HUES64 (cell line): ENCODE results near the gene PLP2.

ENCODE experiments used
- H3K27ac ChIP-seq: 2 replicates; pipeline ENCODE4 v1.7.0; 2013; ENCODE audit warnings: low read depth, low read length, inconsistent platforms
- H3K27me3 ChIP-seq: 2 replicates; pipeline ENCODE4 v1.6.1; 2013; ENCODE audit warnings: mild to moderate bottlenecking, low read length; ENCODE audit not compliant: insufficient read depth
- H3K36me3 ChIP-seq: 2 replicates; pipeline ENCODE4 v1.6.1; 2013; ENCODE audit warnings: mild to moderate bottlenecking, low read length; ENCODE audit not compliant: insufficient read depth
- H3K4me1 ChIP-seq: 2 replicates; pipeline ENCODE4 v1.6.1; 2013; ENCODE audit warnings: mild to moderate bottlenecking, low read length, moderate library complexity; ENCODE audit not compliant: insufficient read depth
- H3K4me3 ChIP-seq: 2 replicates; pipeline ENCODE4 v1.5.1; 2013; ENCODE audit warnings: mild to moderate bottlenecking, low read length, moderate library complexity
- H3K9ac ChIP-seq: 2 replicates; pipeline ENCODE4 v1.6.1; 2013; ENCODE audit warnings: mild to moderate bottlenecking, low read depth, low read length
- H3K9me3 ChIP-seq: 2 replicates; pipeline ENCODE4 v1.6.1; 2013; ENCODE audit warnings: low read depth, low read length; ENCODE audit not compliant: insufficient read depth
- WGBS: fragments of 150-250, 120-280 bp; methylation state at CpG from one replicate; pipeline ENCODE4 v1.1.7; 2013; ENCODE audit warnings: missing lambda C conversion rate; 5-methylcytosine and 5-hydroxymethylcytosine counted together

PLP2 gene

DNA sequence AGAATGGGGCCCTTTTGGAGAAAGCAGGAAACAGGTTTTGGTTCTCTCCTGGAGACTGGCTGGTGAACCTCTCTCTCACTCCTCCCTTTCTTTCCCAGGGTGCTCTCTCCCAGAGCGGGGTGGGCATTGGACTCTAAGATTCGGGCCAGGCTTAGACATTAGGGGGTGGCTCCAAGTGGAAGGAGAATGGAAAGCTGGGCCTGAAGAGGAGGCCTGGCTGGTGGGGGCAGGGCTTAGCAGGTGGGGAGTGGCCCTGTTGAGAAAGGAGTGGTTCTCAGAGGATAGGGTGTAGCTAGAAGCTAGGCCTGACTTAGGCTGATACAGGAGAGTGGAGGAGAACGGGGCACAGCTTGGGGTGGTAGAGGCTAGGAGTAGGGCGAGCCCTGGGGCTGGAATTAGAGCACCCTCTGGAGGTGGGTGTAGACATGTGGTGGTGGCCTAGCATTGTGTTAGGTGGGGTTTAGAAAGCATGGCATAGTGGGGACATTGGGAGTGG is 5.7 kb downstream of the PLP2 start:
- H3K27ac ChIP-seq, result no peak overlapping the region
- H3K4me1 ChIP-seq, result no peaks in the 10 kb centered on the region
- H3K27me3 ChIP-seq, result peaks cover 11% of the 10 kb centered on the region; the same call in 1 of the 2 replicates
- H3K9ac ChIP-seq, result no peak overlapping the region
- 91% methylated on average over 4 of the region's 4 CpGs for WGBS
- no peaks in the 10 kb centered on the region for H3K9me3 ChIP-seq
- peaks cover 17% of the 10 kb centered on the region for H3K36me3 ChIP-seq
- no peak overlapping the region for H3K4me3 ChIP-seq

DNA sequence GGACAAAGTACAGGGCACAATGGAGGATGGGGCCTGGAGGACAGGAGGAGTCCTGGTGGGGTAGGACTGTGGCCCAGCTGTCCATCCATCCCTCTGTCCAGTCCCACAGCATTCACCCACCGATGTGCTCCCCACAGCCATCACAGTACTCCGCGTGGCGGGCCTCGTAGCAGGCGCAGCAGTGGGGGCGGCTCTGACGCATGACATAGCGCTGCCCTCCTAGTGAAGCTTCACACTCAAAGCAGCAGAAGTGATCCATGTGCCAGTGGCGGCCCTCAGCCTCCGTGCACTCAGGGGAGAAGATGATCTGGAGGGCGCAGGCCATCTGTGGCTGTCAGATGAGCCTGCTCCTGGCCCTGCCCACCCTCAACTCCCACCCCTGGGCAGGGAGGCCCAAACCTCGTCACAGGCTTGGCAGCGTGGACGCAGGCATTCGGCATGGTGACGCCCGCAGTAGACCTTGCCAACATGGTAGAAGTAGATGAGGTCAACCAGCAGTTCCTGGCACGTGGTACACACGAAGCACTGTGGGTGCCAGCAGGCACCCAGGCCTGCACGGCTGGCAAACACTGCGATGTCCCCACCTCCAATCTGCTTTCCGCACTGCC is 6.3 kb downstream of the PLP2 start:
- Histone ChIP-seq H3K9ac (no peak overlapping the region), H3K36me3 (peaks cover 20% of the 10 kb centered on the region), H3K27me3 (peaks cover 5% of the 10 kb centered on the region; the same call in 1 of the 2 replicates), H3K4me1 (no peaks in the 10 kb centered on the region), H3K9me3 (no peaks in the 10 kb centered on the region), H3K4me3 (no peak overlapping the region), H3K27ac (no peak overlapping the region)
- 94% methylated on average over 23 of the region's 23 CpGs for WGBS

DNA sequence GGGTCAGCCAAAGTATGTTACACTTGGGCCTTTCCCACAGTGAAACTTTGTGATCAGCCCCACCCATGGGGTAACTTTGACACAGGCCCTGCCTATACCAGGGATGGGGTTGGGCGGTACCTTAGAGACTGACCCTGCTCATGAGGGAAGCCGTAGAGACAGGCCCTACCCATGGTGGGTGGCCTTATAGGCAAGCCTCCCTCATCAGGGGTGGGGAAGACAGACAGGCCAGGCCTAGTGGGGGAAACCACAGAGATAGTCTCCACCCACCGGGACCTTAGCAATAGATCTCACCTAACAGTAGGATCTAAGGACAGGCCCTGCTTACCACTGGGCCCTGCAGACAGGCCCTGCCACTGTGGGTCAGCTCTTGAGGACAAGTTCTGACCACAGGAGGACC is 6.8 kb downstream of the PLP2 start:
- Histone ChIP-seq H3K4me1 (no peaks in the 10 kb centered on the region), H3K27ac (no peak overlapping the region), H3K9ac (no peak overlapping the region), H3K36me3 (peaks cover 26% of the 10 kb centered on the region), H3K27me3 (no peaks in the 10 kb centered on the region), H3K9me3 (no peaks in the 10 kb centered on the region), H3K4me3 (no peak overlapping the region)
- 95% methylated on average over 3 of the region's 3 CpGs for WGBS

DNA sequence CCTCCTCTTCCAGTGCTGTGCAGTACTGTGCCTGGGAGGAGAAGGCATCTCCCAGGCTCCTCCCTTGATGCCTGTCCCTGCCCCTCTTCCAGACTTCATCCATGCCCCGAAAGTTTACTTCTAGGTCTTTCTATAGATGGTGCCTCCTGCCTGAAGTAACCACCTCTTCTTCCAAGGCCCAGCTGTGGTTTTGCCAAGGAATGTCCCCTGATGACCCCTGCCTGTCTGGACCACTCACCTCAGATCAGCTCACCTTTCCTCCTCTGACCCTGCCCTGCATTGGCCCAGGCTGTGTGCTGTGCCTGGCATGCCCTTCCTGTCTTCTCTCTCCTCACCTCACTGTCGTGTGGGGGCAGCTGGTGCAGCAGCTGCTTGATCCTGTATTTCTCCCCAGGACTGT is 7.7 kb downstream of the PLP2 start:
- 86% methylated on average over 2 of the region's 2 CpGs for WGBS
- H3K9ac ChIP-seq, result no peak overlapping the region
- H3K9me3 ChIP-seq, result no peaks in the 10 kb centered on the region
- no peaks in the 10 kb centered on the region for H3K27me3 ChIP-seq
- peaks cover 27% of the 10 kb centered on the region for H3K36me3 ChIP-seq
- no peak overlapping the region for H3K4me3 ChIP-seq
- no peaks in the 10 kb centered on the region; the same call in 1 of the 2 replicates for H3K4me1 ChIP-seq
- H3K27ac ChIP-seq, result no peak overlapping the region

DNA sequence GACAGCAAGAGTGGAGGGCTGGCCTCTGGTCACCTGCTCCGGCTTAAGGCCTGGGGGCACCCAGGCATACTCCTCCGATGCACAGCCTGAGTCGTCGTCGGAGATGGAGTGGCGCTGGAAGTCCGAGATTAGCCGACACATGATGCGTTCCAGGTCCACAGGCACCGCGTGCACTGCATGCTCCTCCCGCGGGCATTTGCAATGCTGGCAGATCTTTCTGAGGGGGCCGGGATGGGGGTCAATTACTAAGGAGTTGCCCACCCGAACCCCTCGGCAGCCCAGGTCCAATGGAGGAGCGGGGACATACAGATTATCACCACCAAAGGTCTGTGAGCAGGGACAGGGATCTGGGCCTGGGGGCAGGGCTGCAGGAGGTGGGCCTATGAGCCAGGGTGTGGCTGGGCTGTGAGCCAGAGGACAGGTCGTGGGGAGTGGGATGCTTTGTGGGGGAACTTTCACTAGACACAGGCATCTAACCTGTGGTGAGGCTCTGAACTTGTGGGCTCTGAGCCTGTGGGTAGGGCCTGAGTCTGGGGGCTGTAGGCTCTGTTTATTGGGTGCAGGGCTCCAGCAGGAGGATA is 12.1 kb downstream of the PLP2 start:
- Histone ChIP-seq H3K27ac (peak overlapping the region; percentile 30; the same call in 1 of the 2 replicates), H3K4me3 (peak overlapping the region; percentile 30), H3K9me3 (no peaks in the 10 kb centered on the region), H3K4me1 (no peaks in the 10 kb centered on the region; the same call in 1 of the 2 replicates), H3K9ac (no peak overlapping the region), H3K27me3 (no peaks in the 10 kb centered on the region), H3K36me3 (peaks cover 22% of the 10 kb centered on the region)
- 91% methylated on average over 18 of the region's 18 CpGs for WGBS

DNA sequence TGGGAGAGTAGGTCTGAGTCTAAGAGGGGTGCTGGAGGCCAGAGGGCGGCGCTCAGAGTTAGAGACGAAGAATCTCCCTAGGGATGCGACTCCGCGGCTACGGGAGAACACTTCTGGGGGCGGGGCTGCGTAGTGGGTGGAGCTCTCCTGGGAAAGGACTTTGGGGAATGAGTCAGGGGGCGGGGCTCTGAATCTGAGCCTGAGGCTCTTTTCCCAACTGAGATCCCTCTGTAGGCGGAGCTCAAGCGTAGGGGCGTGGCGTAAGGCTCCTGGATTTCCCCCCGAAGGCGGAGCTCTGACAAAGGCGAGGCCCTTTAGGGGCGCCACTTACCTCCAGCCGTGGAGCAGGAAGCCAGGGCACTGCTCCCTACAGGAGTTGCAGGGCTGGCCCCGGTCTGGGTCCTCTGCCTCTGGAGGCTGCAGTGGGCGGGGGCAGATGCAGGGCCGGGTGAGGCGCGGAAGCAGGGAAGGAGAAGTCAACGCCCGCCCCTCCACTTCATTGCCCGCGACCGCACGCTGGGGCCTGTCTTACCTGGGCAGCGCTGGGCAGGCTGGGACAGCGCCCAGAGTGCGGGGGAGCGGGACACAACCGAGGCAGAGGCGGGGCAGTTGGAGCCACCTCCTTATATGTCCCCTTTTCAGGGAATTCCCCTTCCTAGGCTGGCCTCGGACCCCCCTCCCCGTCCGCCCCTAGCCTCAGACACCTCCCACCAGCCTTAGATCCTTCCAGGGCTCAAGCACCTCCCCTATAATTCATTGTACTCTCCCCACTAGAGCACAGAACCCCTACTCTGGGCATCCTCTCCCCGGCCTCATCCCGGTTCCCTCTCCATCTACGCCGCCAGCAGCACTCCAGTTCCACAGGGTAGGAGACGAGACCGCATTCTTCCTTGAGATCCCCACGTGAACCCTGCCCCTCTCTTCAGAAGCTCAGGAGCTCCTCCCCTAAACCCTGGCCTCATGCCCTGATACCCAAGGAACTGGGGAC is 12.9 kb downstream of the PLP2 start:
- Histone ChIP-seq H3K27ac (peak overlapping the region; percentile 73; the same call in 1 of the 2 replicates), H3K4me1 (no peaks in the 10 kb centered on the region; the same call in 1 of the 2 replicates), H3K4me3 (peak overlapping the region; percentile 67), H3K27me3 (no peaks in the 10 kb centered on the region), H3K36me3 (peaks cover 20% of the 10 kb centered on the region), H3K9ac (no peak overlapping the region), H3K9me3 (no peaks in the 10 kb centered on the region)
- 3% methylated on average over 46 of the region's 46 CpGs for whole genome bisulfite sequencing

DNA sequence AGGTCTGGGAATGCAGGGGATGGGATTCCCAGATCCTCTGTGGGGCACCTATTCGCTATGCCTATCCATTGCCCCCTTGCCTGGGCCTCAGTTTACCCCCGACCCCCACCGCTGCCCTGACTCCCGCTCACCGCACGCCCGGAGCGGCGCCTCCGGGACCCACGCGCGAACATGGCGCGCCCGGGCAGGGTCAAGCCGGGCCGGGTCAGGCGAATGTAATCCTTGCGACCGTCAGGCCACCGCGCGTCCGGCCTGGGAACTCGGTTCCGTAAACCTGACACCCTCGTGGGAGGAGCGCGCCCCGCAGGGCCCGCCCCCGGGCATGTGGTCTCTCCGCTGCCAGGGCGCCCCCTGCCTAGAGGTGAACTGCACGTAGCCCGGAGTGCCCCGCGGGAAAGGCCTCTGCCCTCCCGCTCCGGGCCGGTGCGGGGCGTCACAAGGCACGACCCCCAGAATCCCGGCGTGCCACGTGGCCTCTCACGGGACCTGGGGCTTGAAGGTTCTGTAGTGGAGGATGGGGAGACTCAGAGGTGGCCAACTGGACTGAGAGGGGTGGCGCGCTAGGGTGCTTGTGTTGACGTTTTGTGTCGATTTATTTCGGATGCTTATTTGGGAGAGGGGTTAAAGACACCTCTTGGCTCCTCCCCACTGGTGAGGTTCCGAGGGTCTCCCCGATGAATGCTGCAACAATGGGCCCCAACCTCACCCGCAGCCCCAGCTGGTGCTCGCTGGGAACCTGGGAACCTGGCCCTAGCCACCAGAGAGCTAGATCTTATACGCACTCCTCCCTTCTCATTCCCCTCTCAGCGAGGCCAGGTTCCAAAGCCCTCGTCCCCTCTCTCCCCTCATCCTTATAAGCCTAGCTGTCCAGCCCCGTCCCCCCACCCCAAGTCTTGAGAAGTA is 14.7 kb downstream of the PLP2 start, which contains the start of gene PRICKLE3:
Gene PRICKLE3, minus strand, starts transcription at position 249 of the 903 bp plus-strand sequence. Its CDS starts 76 bp downstream, at position 173.
- peak within 1 kb of the TSS; percentile 67 for H3K4me3 ChIP-seq
- H3K9me3 ChIP-seq, result no peaks in the 10 kb centered on the region
- H3K27me3 ChIP-seq, result no peaks in the 10 kb centered on the region
- no peaks in the 10 kb centered on the region; the same call in 1 of the 2 replicates for H3K4me1 ChIP-seq
- 2% methylated on average over 62 of the region's 62 CpGs for WGBS
- H3K27ac ChIP-seq, result peak within 1 kb of the TSS; percentile 18; the same call in 1 of the 2 replicates
- 0 out of 2 replicates have a peak, but pooled peaks cover 11% of the 10 kb centered on the region for H3K36me3 ChIP-seq
- peak within 1 kb of the TSS; percentile 67 for H3K9ac ChIP-seq

DNA sequence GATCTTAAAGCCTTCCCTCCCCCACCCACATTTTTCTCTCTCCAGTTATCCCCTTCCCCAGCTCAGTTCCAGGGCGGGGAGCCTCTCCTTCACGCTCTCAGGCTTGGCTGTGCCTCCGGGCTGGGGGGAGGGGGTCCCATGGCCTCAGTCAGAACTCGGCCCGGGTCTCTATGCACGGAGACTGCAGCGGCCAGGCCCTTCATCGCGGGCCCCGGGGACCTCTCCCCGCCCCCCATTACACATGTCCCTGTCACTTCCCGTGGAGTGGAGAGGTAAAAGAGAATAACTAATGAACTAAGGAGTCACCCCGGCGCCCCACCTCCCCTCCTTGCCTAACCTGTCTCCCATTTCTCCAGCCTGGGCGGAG is 15.3 kb downstream of the PLP2 start:
- Histone ChIP-seq H3K4me3 (peak overlapping the region; percentile 67), H3K36me3 (0 out of 2 replicates have a peak, but pooled peaks cover 11% of the 10 kb centered on the region), H3K27me3 (no peaks in the 10 kb centered on the region), H3K9me3 (no peaks in the 10 kb centered on the region), H3K9ac (no peak overlapping the region), H3K27ac (peak overlapping the region; percentile 18; the same call in 1 of the 2 replicates), H3K4me1 (no peaks in the 10 kb centered on the region; the same call in 1 of the 2 replicates)
- 5% methylated on average over 4 of the region's 15 CpGs for WGBS

DNA sequence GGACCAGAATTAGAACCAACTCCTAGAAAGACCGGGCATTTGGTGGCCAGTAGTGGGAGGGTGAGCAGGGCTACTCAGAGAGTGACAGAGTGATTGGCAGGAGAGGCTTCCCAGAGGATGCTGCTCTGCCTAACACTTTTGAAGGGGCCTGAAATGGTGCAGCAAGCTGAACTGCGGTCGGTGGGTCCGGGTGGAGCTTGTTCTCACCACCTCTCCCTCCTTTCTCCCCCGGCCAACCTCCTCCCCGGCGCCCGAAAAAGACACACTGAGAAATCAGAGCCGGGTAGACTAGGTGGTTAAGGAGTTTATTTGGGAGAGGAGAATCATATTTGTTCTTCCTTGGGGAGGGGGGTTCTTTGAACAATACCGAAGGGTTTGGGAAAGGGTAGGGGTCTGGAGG is 15.8 kb downstream of the PLP2 start:
- H3K9ac ChIP-seq, result no peak overlapping the region
- H3K27ac ChIP-seq, result no peak overlapping the region
- H3K4me3 ChIP-seq, result peak overlapping the region; percentile 67
- 0 out of 2 replicates have a peak, but pooled peaks cover 8% of the 10 kb centered on the region for H3K36me3 ChIP-seq
- H3K4me1 ChIP-seq, result no peaks in the 10 kb centered on the region; the same call in 1 of the 2 replicates
- H3K9me3 ChIP-seq, result no peaks in the 10 kb centered on the region
- no peaks in the 10 kb centered on the region for H3K27me3 ChIP-seq
- WGBS, result 47% methylated on average over 6 of the region's 10 CpGs

DNA sequence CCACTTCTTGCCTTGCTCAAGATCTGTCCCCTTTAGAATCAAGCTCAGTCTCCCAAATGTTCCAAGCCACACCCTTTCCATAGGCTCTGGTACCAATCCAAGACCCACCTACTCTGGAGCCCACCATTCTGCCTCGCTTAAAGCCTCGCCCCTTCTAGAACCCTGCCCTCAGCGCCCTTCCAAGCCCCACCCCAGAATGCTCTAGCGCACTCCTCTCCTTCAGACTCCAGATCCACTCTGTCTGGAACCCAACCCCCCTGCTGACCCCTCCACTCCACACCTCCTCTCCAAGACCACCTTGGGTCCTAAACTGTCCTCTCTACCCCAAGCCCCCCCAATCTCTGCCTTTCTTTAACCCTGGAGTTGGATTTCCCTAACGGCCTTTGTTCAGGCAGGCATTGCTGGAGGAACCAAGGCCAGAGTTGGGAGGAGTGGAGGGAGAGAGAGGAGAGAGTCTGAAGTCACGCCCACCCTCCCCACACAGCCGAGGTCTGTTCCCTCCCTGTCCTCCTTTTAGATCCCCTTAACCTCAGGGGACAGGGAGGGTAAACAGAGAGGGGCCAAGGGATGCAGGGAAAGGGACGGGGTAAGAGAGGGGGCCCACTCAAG is 16.9 kb downstream of the PLP2 start:
- H3K4me3 ChIP-seq, result no peak overlapping the region
- no peak overlapping the region for H3K27ac ChIP-seq
- H3K4me1 ChIP-seq, result no peaks in the 10 kb centered on the region; the same call in 1 of the 2 replicates
- 0 out of 2 replicates have a peak, but pooled peaks cover under 1% of the 10 kb centered on the region for H3K36me3 ChIP-seq
- WGBS, result 93% methylated on average over 4 of the region's 8 CpGs
- H3K27me3 ChIP-seq, result no peaks in the 10 kb centered on the region
- no peak overlapping the region for H3K9ac ChIP-seq
- H3K9me3 ChIP-seq, result no peaks in the 10 kb centered on the region
